ENCODE data around the gene FBXO24. TPM values are rescaled to one million over a fixed set of nuclear protein-coding genes. Genes with fewer than 3 reads are reported as not detected.

FBXO24 gene
- total and polyA plus RNA-seq, 9 of the 15 experiments (the other 6 are each of a cell fraction or from before 2014, with no cell fraction given) = 0.17 to 0.95 (median 0.50) TPM

DNA sequence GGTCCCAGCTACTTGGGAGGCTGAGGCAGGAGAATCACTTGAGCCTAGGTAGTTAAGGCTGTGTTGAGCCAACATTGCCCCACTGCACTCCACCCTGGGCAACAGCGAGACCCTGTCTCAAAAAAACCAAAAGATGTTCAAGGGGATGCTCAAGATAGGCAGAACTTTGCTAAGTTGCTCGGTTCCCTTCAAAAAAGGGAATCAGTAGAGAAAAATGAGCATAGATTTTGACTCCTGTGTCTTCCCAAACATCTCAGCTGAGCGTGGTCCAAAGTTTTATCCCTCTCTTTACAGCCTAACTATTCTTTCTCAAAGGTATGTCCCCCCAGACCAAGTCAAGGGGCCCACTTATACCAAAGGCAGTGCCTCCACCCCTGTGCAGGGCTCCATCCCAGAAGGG, 33.1 kb upstream of the FBXO24 start (continued):
- TF ChIP-seq CHD7 (IDR thresholded peaks at IDR 0.05; ENCODE audit: low read depth, low read length) (no peak), FOXJ3 (CRISPR knock-in tag; IDR thresholded peaks at IDR 0.05) (no peak), FOXO4 (CRISPR knock-in tag; IDR thresholded peaks at IDR 0.05) (no peak), CCNT2 (IDR thresholded peaks at IDR 0.05; ENCODE audit: borderline replicate concordance, extremely low read depth, insufficient read length, low read depth, low read length) (no peak)
- TF ChIP-seq, protein P1, sequence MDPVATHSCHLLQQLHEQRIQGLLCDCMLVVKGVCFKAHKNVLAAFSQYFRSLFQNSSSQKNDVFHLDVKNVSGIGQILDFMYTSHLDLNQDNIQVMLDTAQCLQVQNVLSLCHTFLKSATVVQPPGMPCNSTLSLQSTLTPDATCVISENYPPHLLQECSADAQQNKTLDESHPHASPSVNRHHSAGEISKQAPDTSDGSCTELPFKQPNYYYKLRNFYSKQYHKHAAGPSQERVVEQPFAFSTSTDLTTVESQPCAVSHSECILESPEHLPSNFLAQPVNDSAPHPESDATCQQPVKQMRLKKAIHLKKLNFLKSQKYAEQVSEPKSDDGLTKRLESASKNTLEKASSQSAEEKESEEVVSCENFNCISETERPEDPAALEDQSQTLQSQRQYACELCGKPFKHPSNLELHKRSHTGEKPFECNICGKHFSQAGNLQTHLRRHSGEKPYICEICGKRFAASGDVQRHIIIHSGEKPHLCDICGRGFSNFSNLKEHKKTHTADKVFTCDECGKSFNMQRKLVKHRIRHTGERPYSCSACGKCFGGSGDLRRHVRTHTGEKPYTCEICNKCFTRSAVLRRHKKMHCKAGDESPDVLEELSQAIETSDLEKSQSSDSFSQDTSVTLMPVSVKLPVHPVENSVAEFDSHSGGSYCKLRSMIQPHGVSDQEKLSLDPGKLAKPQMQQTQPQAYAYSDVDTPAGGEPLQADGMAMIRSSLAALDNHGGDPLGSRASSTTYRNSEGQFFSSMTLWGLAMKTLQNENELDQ (CRISPR knock-in tag; IDR thresholded peaks at IDR 0.05; ENCODE audit: borderline replicate concordance) = no peak
- TF ChIP-seq, protein P2, sequence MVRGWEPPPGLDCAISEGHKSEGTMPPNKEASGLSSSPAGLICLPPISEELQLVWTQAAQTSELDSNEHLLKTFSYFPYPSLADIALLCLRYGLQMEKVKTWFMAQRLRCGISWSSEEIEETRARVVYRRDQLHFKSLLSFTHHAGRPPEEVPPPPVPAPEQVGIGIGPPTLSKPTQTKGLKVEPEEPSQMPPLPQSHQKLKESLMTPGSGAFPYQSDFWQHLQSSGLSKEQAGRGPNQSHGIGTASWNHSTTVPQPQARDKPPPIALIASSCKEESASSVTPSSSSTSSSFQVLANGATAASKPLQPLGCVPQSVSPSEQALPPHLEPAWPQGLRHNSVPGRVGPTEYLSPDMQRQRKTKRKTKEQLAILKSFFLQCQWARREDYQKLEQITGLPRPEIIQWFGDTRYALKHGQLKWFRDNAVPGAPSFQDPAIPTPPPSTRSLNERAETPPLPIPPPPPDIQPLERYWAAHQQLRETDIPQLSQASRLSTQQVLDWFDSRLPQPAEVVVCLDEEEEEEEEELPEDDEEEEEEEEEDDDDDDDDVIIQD (CRISPR knock-in tag; IDR thresholded peaks at IDR 0.05) = no peak
